OCI-M1 (cell line): ENCODE results near the gene CACNG4.

Source experiments
- DNase-seq: peaks from one replicate; lab custom pipeline; 2025; lab: John Stamatoyannopoulos, UW

CACNG4 gene

GRCh38 chr17:66944351-66945146 lies 20.0 kb upstream of the CACNG4 start:
- peak; percentile 33 for DNase-seq

GRCh38 chr17:66945147-66945835 lies 19.2 kb upstream of the CACNG4 start:
- no peak for DNase-seq

GRCh38 chr17:66946251-66946650 lies 18.3 kb upstream of the CACNG4 start:
- no peak for DNase-seq

- DNase-seq = no peak
Measured at GRCh38 chr17:66947311-66947710, 17.2 kb upstream of the CACNG4 start.

- no peak for DNase-seq
Measured at GRCh38 chr17:66948061-66948750, 16.3 kb upstream of the CACNG4 start.

GRCh38 chr17:66949501-66949900 lies 15.0 kb upstream of the CACNG4 start:
- DNase-seq = no peak

- no peak for DNase-seq
Measured at GRCh38 chr17:66950325-66950724, 14.2 kb upstream of the CACNG4 start.

GRCh38 chr17:66950886-66951604 lies 13.5 kb upstream of the CACNG4 start:
- no peak for DNase-seq

GRCh38 chr17:66951605-66951953 lies 12.9 kb upstream of the CACNG4 start:
- no peak for DNase-seq

GRCh38 chr17:66952031-66952524 lies 12.4 kb upstream of the CACNG4 start:
- DNase-seq = no peak

GRCh38 chr17:66952681-66953629 lies 11.6 kb upstream of the CACNG4 start:
- DNase-seq = no peak

- no peak for DNase-seq
Measured at GRCh38 chr17:66953630-66954020, 10.9 kb upstream of the CACNG4 start.

- DNase-seq = no peak
Measured at GRCh38 chr17:66954632-66955031, 9.9 kb upstream of the CACNG4 start.

- DNase-seq = no peak
Measured at GRCh38 chr17:66955821-66956220, 8.7 kb upstream of the CACNG4 start.

GRCh38 chr17:66956941-66957340 lies 7.6 kb upstream of the CACNG4 start:
- DNase-seq = no peak

- no peak for DNase-seq
Measured at GRCh38 chr17:66957343-66957742, 7.2 kb upstream of the CACNG4 start.

GRCh38 chr17:66957951-66958579 lies 6.4 kb upstream of the CACNG4 start:
- DNase-seq = no peak

- no peak for DNase-seq
Measured at GRCh38 chr17:66959641-66960375, 4.7 kb upstream of the CACNG4 start.

- DNase-seq = no peak
Measured at GRCh38 chr17:66960613-66961012, 3.9 kb upstream of the CACNG4 start.

- DNase-seq = no peak
Measured at GRCh38 chr17:66963521-66963908, 992 bp upstream of the CACNG4 start.
